HG03066 (cell line): Measurements from ENCODE around the gene SECTM1.
"Not testable (repeated sequence)": the region's sequence is repeated elsewhere in the genome, so short reads cannot be mapped to it uniquely, and the experiment has no call there.

Experiments
- ATAC-seq: cut with Tn5 transposase; IDR thresholded peaks from one replicate; pipeline ENCODE4 v1.9.1; 2021; ENCODE audit warnings: low read depth; ENCODE audit not compliant: unreplicated experiment

SECTM1 gene

GRCh38 chr17:82349287-82349701 is 15.7 kb upstream of the SECTM1 start:
- no peak for ATAC-seq

DNA sequence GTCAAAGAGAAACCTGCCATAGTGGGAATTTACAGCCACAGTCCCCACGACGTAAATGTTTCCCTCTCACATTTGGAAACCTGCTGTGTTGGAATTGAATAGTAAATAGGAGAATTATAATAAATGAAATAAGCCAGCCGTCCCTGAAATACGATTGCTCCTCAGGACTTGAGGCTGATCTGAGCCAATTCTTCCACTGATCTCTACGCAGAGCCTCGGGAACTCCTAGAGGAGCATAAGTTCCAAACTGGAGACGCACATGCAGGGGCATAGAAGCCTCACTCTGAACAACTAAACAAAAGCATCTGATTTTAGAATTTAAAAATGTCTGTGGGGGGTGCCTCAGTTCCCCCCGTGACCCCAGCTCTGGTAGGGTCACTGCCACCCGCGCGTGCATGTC is 15.3 kb upstream of the SECTM1 start:
- no peak for ATAC-seq

GRCh38 chr17:82348434-82348833 is 14.9 kb upstream of the SECTM1 start:
- no peak for ATAC-seq

GRCh38 chr17:82347994-82348393 is 14.4 kb upstream of the SECTM1 start:
- ATAC-seq, result not testable (repeated sequence)

- no peak for ATAC-seq
These were observed 13.1 kb upstream of the SECTM1 start for GRCh38 chr17:82346342-82347300.

GRCh38 chr17:82345151-82345976 is 11.8 kb upstream of the SECTM1 start:
- no peak for ATAC-seq

DNA sequence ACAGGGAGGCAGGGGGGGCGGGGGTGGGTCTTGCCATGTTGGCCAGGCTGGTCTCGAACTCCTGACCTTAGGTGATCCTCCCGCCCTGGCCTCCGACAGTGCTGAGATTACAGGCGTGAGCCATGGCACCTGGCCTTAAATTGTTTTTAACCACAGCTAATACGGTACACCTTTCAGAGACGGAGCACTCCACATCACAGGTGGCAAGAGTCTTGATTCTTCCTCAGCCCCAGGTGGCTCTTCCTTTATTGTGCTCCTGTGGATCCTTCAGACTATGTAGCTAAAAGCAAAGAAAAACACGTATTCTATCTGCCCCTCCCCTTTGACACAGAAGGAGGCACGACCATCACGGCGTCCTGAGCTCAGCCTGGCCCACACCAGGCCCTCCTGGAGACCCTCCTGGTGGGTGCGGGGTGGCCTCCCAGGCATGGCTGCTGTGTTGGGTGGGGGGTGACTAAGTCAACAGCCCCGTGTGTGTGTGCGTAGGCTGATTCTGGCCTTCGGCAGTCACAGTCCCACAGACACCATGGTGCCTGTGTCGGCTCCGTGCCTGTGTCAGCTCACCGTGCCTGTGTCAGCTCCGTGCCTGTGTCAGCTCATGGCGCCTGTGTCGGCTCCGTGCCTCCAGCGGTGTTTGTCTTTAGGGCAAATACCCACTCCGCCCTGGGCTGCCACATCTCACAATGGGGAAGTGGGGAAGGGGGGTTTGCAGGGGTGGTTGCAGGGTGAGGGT is 10.8 kb upstream of the SECTM1 start:
- no peak for ATAC-seq

GRCh38 chr17:82343560-82343959 is 10.0 kb upstream of the SECTM1 start:
- no peak for ATAC-seq

DNA sequence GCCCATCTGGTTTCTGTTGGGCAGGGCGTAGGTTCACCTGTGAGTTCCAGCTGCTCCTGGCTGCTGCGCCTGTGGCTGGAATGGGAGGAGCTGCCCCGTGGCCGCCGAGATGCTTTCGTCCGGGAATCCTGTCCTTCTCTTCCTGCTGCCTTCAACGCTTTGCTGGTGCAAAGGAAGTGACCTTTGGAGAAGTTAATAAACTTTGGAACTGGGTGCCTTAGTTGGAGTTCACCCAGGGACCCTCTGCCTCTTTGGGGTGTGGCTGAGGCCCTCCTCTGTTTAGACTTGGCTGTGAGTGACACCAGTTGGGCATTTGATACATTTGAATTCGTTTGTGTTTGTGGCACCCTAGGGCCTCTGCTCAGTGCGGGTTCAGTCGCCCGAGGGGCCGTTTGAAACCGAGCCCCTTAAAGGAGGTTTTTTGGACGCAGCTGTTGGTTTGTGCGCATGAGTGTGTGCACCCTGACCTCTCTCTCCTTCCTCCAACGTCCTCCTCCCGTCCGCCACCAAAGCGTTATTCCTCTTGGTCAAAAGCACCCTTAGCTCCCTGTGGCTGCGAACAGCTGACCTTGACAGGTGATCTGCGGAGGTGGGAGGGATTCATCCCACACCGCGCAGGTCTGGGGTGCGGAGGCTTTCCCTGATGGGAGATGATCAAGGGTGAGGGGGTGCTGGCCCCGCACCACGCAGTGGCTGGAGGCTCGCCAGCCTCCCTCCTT is 9.0 kb upstream of the SECTM1 start:
- no peak for ATAC-seq

GRCh38 chr17:82339634-82340580 is 6.3 kb upstream of the SECTM1 start:
- ATAC-seq, result no peak

- ATAC-seq, result no peak
These were observed 5.5 kb upstream of the SECTM1 start for GRCh38 chr17:82338858-82339633.

GRCh38 chr17:82334622-82335394 is 1.2 kb upstream of the SECTM1 start:
- ATAC-seq, result no peak

- no peak for ATAC-seq
These were observed 647 bp upstream of the SECTM1 start for GRCh38 chr17:82334204-82334621.

DNA sequence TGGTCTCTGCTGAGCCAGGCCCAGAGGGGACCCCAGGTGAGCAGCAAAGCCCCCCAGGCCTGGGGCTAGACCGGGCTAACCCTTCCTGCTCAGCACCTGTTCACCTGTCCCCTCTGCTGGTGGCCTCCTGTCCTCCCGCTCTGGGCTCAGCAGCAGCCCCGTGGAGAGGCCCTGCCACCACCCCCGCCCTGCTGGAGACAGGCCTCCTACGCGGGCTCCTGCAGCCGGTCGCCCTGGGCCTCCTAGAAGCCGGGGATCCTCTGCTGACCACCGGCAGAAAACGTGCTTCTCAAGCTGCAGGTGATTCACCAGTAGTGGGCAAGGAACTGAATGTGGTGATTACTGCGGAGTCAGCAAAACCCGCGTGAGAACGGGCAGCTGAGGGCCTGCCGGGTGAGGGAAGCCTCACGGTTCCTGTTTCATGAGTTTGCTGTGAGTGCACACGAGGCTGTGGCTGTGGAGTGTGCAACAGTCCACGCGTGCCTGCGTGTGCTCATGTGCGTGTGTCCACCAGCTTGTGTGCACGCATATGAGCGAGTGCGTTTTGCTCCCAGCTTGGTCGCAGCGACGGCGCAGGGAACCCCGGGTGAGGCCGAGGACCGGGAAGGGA is 792 bp downstream of the SECTM1 start:
- ATAC-seq, result no peak

- no peak for ATAC-seq
These were observed 2.1 kb downstream of the SECTM1 start for GRCh38 chr17:82331345-82331939.

- no peak for ATAC-seq
These were observed 3.0 kb downstream of the SECTM1 start for GRCh38 chr17:82330322-82331239.
